ENCODE measurements around the gene FPR3. TPM values are rescaled to one million over a fixed set of nuclear protein-coding genes. Genes with fewer than 3 reads are reported as not detected.
A peak's percentile ranks its signal among the peaks of the same experiment; 100 is the strongest.

FPR3 gene
- total and polyA plus RNA-seq, 9 of the 15 experiments (the other 6 are each of a cell fraction or from before 2014, with no cell fraction given): 0.08 to 0.51 (median 0.22) TPM; not detected in 1

GRCh38 chr19:51784922-51785690 lies 9.9 kb upstream of the FPR3 start (continued):
- TF ChIP-seq ZNF232 (CRISPR knock-in tag; IDR thresholded peaks at IDR 0.05) (no peak), CTCF (IDR thresholded peaks at IDR 0.05 in 2 of 3, conservative IDR thresholded peaks at IDR 0.05 in 1 of 3; ENCODE audit: insufficient read depth in 2 of 3, low read depth in 1 of 3, low read length in 3 of 3) (no peak), ZNF740 (CRISPR knock-in tag; IDR thresholded peaks at IDR 0.05) (no peak), ZNF740 (tag; IDR thresholded peaks at IDR 0.05) (no peak), RBM34 (IDR thresholded peaks at IDR 0.05; ENCODE audit: borderline replicate concordance, insufficient read depth, low read length) (no peak), HOMEZ (CRISPR knock-in tag; IDR thresholded peaks at IDR 0.05) (no peak), NR3C1 (CRISPR knock-in tag; IDR thresholded peaks at IDR 0.05) (no peak), PTBP1 (IDR thresholded peaks at IDR 0.05; ENCODE audit: low read depth, low read length) (no peak), HNRNPLL (IDR thresholded peaks at IDR 0.05; ENCODE audit: low read depth, low read length, poor library complexity, severe bottlenecking) (no peak), CCAR2 (IDR thresholded peaks at IDR 0.05; ENCODE audit: low read depth, low read length) (no peak), ZNF224 (CRISPR knock-in tag; IDR thresholded peaks at IDR 0.05) (no peak), MYBL2 (IDR thresholded peaks at IDR 0.05; ENCODE audit: low read depth) (peak; percentile 81), MYBL2 (CRISPR knock-in tag; IDR thresholded peaks at IDR 0.05; ENCODE audit: borderline replicate concordance) (no peak), ZFP91 (CRISPR knock-in tag; IDR thresholded peaks at IDR 0.05) (no peak), HMGN3 (IDR thresholded peaks at IDR 0.05; ENCODE audit: borderline replicate concordance, extremely low read depth, insufficient read length, low read depth, low read length) (no peak), CHD2 (IDR thresholded peaks at IDR 0.05; ENCODE audit: low read depth, low read length) (no peak)
